Gastrocnemius medialis (tissue), 4 donors: ENCODE measurements around the gene RRAGC.

Experiments
- POLR2A ChIP-seq, 2 donors: fragments of 450-650 bp; IDR thresholded peaks; one replicate each; pipeline ENCODE4 v1.6.1; 2017; ENCODE audit warnings: antibody characterized with exemption in 2 of 2, mild to moderate bottlenecking in 2 of 2, moderate library complexity in 2 of 2
- TF ChIP-seq, protein P1 (sequence below), 5 experiments: fragments of 450-650 bp in 3 of 5; fragments of 200-600 bp in 2 of 5; sonication (generic) in 2 of 5; IDR thresholded peaks in 4 of 5; conservative IDR thresholded peaks in 1 of 5; 1 replicate in 4 of 5; 2 replicates in 1 of 5; pipeline ENCODE4 v1.5.1; 2016 to 2019; ENCODE audit warnings: antibody characterized with exemption in 5 of 5, mild to moderate bottlenecking in 3 of 5, moderate library complexity in 3 of 5

DNA sequence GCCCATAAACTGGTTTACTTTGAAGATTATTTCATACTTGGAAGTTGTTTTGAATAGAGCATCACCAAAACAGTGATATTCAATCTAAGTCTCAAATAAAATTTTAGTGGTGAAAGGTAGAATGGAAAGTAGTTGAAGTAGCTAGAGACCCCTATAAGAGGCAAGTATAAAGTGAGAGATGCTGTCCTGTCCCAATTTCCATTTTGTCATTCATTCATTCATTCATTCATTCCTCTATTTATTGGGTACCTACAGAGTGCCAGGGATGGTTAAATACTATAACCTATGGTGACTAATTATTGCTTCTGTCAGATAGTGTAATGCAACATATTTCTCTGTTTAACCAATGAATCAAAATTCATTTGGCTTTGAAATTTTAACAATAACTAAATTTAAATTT lies 32.7 kb downstream of the RRAGC start:
- no peak for TF ChIP-seq POLR2A (IDR thresholded peaks at IDR 0.05)
- TF ChIP-seq, protein P1, sequence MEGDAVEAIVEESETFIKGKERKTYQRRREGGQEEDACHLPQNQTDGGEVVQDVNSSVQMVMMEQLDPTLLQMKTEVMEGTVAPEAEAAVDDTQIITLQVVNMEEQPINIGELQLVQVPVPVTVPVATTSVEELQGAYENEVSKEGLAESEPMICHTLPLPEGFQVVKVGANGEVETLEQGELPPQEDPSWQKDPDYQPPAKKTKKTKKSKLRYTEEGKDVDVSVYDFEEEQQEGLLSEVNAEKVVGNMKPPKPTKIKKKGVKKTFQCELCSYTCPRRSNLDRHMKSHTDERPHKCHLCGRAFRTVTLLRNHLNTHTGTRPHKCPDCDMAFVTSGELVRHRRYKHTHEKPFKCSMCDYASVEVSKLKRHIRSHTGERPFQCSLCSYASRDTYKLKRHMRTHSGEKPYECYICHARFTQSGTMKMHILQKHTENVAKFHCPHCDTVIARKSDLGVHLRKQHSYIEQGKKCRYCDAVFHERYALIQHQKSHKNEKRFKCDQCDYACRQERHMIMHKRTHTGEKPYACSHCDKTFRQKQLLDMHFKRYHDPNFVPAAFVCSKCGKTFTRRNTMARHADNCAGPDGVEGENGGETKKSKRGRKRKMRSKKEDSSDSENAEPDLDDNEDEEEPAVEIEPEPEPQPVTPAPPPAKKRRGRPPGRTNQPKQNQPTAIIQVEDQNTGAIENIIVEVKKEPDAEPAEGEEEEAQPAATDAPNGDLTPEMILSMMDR (IDR thresholded peaks at IDR 0.05 in 4 of 5, conservative IDR thresholded peaks at IDR 0.05 in 1 of 5) = no peak
